GM12872 (cell line): ENCODE measurements around the gene EMILIN1.

Experiments used
- TF ChIP-seq, protein P1 (sequence below): IDR thresholded peaks from 3 replicates; pipeline ENCODE4 v1.5.1; 2011; ENCODE audit warnings: low read depth, mild to moderate bottlenecking, low read length, moderate library complexity; ENCODE audit not compliant: insufficient read depth

EMILIN1 gene

DNA sequence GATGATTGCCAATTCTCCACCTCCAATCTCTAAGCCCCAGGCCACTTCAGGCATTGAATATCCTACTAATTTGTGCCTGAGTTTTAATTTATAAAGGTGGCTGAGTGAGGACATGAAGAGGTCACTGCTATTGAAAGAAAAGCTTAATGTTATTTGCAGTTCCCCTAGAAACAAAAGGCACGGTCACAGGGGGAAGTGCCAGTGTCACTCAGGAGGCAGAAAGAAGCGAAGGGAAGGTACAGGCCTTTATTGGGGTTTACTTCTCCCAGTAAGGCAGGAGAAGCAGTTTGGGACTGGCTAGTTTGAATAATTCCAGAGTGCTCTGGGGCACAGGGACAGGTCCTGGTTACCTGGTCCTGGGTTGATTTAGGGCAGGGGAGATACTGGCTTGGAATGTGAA, 43.5 kb downstream of the EMILIN1 start:
- TF ChIP-seq, protein P1, sequence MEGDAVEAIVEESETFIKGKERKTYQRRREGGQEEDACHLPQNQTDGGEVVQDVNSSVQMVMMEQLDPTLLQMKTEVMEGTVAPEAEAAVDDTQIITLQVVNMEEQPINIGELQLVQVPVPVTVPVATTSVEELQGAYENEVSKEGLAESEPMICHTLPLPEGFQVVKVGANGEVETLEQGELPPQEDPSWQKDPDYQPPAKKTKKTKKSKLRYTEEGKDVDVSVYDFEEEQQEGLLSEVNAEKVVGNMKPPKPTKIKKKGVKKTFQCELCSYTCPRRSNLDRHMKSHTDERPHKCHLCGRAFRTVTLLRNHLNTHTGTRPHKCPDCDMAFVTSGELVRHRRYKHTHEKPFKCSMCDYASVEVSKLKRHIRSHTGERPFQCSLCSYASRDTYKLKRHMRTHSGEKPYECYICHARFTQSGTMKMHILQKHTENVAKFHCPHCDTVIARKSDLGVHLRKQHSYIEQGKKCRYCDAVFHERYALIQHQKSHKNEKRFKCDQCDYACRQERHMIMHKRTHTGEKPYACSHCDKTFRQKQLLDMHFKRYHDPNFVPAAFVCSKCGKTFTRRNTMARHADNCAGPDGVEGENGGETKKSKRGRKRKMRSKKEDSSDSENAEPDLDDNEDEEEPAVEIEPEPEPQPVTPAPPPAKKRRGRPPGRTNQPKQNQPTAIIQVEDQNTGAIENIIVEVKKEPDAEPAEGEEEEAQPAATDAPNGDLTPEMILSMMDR = no peak

DNA sequence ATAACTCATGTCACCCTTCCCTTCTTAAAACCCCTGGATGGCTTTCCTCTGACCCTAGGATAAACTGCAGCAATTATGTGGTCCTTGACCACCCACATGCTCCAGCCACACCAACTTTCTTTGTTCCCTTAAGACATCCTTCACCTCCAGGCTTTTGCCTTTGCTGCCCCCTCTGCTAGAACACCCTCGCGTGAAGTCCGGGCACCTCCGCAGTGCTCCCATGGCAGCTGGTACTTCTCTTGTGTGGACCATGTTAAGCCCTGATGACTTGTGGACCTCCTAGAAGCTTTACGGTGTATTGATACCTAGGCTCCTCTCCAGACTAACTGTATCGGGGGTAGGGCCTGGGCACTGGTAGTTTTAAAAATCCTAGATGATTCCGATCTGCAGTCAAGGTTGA, 44.4 kb downstream of the EMILIN1 start:
- TF ChIP-seq, protein P1 = no peak

DNA sequence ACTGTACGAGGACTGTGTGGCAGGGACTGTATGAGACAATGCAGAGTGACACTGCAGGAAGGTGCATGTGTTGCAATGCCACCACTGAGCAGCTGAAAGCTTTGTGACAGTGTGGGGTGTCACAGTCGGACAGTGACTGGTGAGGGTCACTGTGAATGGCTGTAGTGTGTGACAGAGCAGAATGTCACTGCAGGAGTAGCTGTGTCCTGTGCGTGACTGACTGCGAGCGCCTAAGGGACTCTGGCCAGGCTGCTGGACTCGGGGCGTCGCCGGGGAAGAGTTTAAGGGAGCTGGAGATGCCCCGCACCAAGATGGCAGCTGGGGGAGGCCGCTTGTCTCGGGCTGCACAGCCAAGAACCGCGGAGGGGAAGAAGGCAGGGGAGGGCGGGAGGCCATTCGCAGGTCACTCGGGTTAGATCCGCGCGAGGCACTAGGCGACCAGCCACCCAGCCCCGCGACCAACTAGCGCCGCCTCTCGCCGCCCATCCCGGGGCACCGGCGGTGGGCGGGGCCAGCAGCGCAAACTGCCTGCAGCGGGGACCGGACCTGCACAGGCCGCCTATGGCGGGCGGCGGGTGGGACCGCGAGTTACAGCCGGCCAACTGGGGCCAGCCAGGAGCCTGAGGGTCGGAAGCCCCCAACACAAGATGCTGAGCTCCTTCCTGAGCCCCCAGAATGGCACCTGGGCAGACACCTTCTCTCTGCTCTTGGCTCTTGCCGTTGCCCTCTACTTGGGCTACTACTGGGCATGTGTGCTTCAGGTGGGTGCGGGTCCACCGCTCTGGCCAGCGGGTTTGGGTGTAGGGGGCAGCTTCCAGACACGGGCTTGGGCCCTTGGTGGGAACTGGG, 45.1 kb downstream of the EMILIN1 start, which contains the start of gene ABHD1:
ABHD1 (plus strand) TSS at position 514 of the 849 bp plus-strand sequence; CDS start at position 648, 134 bp downstream.
- TF ChIP-seq, protein P1 = no peak

DNA sequence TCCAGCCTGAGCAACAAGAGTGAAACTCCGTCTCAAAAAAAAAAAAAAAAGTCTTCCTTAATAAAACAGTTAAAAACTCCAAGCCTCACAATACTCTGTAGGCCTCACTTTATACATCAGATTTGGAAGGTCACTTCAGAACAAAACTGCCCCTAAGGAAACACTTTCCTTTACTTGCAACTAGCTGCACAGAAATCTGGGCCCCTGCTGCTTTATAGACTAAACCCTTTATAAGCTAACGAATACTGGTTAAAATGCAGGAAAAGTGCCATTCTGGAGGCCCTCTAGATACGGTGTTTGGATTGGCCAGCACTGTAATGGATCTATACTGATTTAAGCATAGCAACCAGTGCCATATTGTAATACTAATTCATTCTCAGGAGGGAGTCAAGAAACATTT, 46.7 kb downstream of the EMILIN1 start:
- TF ChIP-seq, protein P1 = no peak

DNA sequence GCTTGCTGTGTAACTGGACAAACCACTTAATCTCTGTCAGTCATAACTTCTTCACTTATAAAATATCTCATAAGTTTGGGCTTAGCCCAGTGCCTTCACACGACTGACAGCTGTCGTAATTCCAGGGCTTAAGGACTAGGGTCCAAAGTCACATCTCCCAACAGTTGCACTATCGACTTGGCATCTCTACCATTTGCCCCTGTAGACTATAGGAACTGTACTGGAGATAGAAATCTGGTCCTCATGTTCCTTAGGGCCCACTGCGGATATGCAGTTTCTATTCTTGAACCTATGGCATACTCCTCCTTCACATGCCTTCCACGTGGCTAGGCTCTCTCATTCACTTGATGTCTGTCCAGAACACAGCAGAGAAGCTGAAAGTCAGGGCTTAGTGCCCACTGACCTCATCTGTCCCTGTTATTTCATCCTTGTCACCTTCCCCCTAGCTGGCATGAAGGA, 47.9 kb downstream of the EMILIN1 start:
- TF ChIP-seq, protein P1 = no peak

DNA sequence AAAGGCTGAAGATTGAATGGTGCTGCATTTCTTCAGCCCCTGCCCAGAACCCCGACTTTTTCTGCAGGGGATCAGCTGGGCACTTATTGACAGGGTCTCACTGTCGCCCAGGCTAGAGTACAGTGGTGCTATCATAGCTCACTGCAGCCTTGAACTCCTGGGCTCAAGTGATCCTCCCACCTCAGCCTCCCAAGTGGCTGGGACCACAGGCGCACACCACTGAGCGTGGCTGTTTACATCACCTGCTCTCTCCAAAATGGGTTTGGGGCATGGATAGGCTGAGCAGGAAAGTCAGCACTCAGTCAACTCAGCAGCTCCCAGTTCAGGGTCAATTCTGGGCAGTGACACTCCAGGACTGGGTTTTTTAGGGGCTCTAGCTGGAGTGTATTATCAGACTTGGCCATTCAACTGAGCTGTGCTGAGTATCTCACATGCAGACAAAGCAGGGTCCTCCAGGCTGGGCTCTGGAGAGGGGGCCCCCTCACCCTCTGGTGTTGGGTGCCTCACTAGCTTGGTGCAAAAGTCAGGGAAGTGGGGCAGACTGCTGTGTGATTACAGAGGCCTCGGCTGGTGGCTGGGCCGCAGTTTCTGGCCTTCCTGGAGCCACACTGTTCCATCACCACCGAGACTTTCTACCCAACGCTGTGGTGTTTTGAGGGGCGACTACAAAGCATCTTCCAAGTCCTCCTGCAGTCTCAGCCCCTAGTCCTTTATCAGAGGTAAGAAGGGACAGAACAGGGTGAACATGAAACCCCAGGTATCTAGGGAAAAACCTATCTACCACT, 49.7 kb downstream of the EMILIN1 start:
- TF ChIP-seq, protein P1 = no peak

DNA sequence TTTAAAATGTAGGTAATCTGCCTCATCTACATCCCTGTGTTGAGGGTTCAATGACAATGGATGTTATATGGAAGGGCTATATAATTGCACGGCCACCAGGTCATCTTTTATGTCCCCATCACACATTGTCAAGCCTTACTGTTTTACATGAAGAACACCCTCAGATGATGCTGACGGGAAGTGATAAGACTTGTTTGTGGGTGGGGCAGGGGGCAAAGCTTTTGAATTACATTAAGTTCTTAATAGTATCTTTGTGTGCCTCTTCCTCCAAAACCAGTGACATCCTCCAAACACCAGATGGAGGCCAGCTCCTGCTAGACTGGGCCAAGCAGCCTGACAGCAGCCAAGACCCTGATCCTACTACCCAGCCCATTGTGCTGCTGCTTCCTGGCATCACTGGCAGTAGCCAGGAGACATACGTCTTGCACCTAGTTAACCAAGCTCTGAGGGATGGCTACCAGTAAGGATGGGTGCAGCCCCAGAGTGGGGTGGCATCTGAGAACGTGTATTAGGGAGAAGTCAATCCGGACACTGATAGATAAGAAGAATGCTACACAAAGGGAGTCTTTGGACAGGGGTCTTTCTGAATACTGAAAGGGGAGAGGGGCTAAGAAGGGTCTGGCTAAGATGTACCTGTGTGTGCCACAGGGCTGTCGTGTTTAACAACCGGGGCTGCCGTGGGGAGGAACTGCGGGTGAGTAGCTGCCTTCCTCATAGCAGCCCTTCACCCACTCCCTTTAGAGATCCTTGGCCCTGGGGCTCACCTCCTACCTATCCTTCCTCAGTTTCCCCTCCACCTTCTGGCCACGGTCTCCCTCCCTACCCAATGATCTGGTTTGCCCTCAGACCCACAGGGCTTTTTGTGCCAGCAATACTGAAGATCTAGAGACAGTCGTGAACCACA, 50.5 kb downstream of the EMILIN1 start:
- TF ChIP-seq, protein P1 = no peak
